ENCODE results near the gene ITGA3.

The ITGA3 gene

DNA sequence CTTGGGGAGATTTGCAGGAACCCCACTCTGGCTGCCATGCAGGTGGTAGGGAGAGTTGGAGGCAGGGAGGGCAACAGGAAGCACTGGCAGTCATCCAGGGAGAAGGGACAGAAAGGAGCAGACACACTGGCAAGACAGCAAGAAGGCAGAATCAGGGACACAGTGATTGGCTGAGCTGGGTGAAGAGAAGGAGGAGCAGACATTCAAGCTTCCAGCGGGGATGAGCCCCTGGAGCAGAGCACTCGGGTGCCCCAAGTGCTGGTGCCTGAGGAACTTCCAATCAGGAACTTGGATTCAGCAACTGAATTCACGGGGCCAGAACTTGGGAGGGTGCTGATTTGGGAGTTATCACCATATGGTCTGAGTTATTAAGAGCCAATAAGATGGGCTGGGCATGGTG is 6.3 kb upstream of the ITGA3 start:
- Histone ChIP-seq H3F3A (ENCODE audit: low read depth) (no peaks in the 10 kb centered on the region), H3K4me2 (ENCODE audit: low read depth, low read length, poor library complexity, severe bottlenecking) (no peak overlapping the region), H3K4me3 (ENCODE audit: low read length, poor library complexity, severe bottlenecking) (no peak overlapping the region), H3K9ac (ENCODE audit: low read depth, low read length, poor library complexity, severe bottlenecking) (no peak overlapping the region), H4K20me1 (ENCODE audit: insufficient read depth, low read length, poor library complexity, severe bottlenecking) (no peaks in the 10 kb centered on the region), H3K9me2 (replicated peaks; ENCODE audit: low read depth, low read length) (no peaks in the 10 kb centered on the region), H3K4me1 (ENCODE audit: insufficient read depth, low read length, poor library complexity, severe bottlenecking) (peaks cover 38% of the 10 kb centered on the region), H3K9me3 (ENCODE audit: insufficient read depth, low read depth, low read length) (no peaks in the 10 kb centered on the region), H2AFZ (ENCODE audit: low read length) (no peak overlapping the region), H3K27me3 (ENCODE audit: insufficient read depth, low read length, poor library complexity, severe bottlenecking) (no peaks in the 10 kb centered on the region), H3K79me2 (ENCODE audit: insufficient read depth, low read length) (no peaks in the 10 kb centered on the region), H3K36me3 (ENCODE audit: insufficient read depth, low read length) (no peaks in the 10 kb centered on the region)
- TF ChIP-seq EZH2phosphoT487 (IDR thresholded peaks at IDR 0.05; ENCODE audit: borderline replicate concordance), result no peak
- TF ChIP-seq, protein P1, sequence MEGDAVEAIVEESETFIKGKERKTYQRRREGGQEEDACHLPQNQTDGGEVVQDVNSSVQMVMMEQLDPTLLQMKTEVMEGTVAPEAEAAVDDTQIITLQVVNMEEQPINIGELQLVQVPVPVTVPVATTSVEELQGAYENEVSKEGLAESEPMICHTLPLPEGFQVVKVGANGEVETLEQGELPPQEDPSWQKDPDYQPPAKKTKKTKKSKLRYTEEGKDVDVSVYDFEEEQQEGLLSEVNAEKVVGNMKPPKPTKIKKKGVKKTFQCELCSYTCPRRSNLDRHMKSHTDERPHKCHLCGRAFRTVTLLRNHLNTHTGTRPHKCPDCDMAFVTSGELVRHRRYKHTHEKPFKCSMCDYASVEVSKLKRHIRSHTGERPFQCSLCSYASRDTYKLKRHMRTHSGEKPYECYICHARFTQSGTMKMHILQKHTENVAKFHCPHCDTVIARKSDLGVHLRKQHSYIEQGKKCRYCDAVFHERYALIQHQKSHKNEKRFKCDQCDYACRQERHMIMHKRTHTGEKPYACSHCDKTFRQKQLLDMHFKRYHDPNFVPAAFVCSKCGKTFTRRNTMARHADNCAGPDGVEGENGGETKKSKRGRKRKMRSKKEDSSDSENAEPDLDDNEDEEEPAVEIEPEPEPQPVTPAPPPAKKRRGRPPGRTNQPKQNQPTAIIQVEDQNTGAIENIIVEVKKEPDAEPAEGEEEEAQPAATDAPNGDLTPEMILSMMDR (conservative IDR thresholded peaks at IDR 0.05; ENCODE audit: low read length), result no peak

DNA sequence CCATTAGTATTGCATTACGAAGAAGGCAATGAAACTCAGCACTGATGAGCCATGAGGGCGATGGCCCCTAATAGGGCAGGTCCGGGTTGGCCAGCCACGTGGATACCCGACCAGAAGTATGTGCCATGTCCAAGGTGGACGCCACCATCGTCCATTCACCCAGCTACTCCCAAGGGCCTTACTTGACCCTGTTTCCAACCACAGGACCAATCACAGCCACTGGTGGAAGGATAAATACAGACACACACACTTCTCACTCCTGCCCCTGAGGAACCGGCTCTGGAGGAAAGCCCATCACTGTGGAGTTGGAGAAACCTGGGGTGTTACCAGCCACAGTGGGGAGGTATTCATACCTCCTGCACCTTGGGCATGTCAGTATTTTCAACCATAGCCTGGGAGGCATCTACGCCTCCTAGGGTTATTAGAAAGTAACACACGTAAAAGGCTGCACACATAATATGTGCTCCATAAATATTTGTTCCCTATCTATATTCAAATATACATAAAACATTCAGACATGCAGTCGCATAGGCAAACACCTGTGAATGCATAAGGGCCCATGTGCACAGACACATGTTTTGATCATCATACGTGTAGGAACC is 5.4 kb upstream of the ITGA3 start:
- no peaks in the 10 kb centered on the region for H3K27me3 ChIP-seq (ENCODE audit: insufficient read depth, low read length, poor library complexity, severe bottlenecking)
- H3K4me1 ChIP-seq (ENCODE audit: insufficient read depth, low read length, poor library complexity, severe bottlenecking), result peaks cover 43% of the 10 kb centered on the region
- no peaks in the 10 kb centered on the region for H3F3A ChIP-seq (ENCODE audit: low read depth)
- H3K36me3 ChIP-seq (ENCODE audit: insufficient read depth, low read length), result no peaks in the 10 kb centered on the region
- H4K20me1 ChIP-seq (ENCODE audit: insufficient read depth, low read length, poor library complexity, severe bottlenecking), result no peaks in the 10 kb centered on the region
- H3K9ac ChIP-seq (ENCODE audit: low read depth, low read length, poor library complexity, severe bottlenecking), result no peak overlapping the region
- H3K4me2 ChIP-seq (ENCODE audit: low read depth, low read length, poor library complexity, severe bottlenecking), result peak overlapping the region; percentile 32
- H3K9me2 ChIP-seq (replicated peaks; ENCODE audit: low read depth, low read length), result no peaks in the 10 kb centered on the region
- H3K79me2 ChIP-seq (ENCODE audit: insufficient read depth, low read length), result no peaks in the 10 kb centered on the region
- H2AFZ ChIP-seq (ENCODE audit: low read length), result no peak overlapping the region
- no peaks in the 10 kb centered on the region for H3K9me3 ChIP-seq (ENCODE audit: insufficient read depth, low read depth, low read length)
- no peak for TF ChIP-seq EZH2phosphoT487 (IDR thresholded peaks at IDR 0.05; ENCODE audit: borderline replicate concordance)
- TF ChIP-seq, protein P1 (conservative IDR thresholded peaks at IDR 0.05; ENCODE audit: low read length), result peak; percentile 34
- peak overlapping the region; percentile 23 for H3K4me3 ChIP-seq (ENCODE audit: low read length, poor library complexity, severe bottlenecking)

DNA sequence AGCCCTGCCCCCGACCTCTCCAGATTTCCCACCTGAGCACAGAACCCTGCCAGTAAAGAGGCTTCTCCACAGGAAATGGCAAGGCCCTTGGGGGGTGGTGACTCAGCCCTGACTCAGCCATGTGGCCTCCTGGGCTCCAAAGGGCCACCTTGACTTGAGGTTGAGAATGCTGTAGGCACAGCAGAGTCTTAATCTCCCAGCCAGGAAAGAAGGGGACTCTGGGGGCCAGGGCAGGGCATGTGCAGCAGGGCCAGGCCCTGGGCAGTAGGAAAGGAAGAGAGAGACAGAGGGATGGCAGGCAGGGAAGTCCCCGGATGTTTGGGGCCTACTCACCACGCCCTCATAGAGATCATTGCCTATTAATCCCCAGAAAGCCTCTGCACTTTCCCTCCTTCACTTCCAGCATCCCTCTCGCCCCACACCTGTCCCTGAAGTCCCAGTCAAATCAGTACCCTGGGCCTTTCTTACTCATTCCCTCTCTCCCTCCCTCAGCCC is 4.8 kb upstream of the ITGA3 start:
- H3F3A ChIP-seq (ENCODE audit: low read depth), result no peaks in the 10 kb centered on the region
- H3K9me2 ChIP-seq (replicated peaks; ENCODE audit: low read depth, low read length), result no peaks in the 10 kb centered on the region
- no peaks in the 10 kb centered on the region for H3K36me3 ChIP-seq (ENCODE audit: insufficient read depth, low read length)
- no peaks in the 10 kb centered on the region for H4K20me1 ChIP-seq (ENCODE audit: insufficient read depth, low read length, poor library complexity, severe bottlenecking)
- TF ChIP-seq EZH2phosphoT487 (IDR thresholded peaks at IDR 0.05; ENCODE audit: borderline replicate concordance), result no peak
- TF ChIP-seq, protein P1 (conservative IDR thresholded peaks at IDR 0.05; ENCODE audit: low read length), result no peak
- H3K4me2 ChIP-seq (ENCODE audit: low read depth, low read length, poor library complexity, severe bottlenecking), result peak overlapping the region; percentile 32
- peak overlapping the region; percentile 26 for H3K4me3 ChIP-seq (ENCODE audit: low read length, poor library complexity, severe bottlenecking)
- H3K27me3 ChIP-seq (ENCODE audit: insufficient read depth, low read length, poor library complexity, severe bottlenecking), result no peaks in the 10 kb centered on the region
- H2AFZ ChIP-seq (ENCODE audit: low read length), result peak overlapping the region; percentile 1; the same call in 1 of the 2 replicates
- no peaks in the 10 kb centered on the region for H3K79me2 ChIP-seq (ENCODE audit: insufficient read depth, low read length)
- peaks cover 44% of the 10 kb centered on the region for H3K4me1 ChIP-seq (ENCODE audit: insufficient read depth, low read length, poor library complexity, severe bottlenecking)
- H3K9me3 ChIP-seq (ENCODE audit: insufficient read depth, low read depth, low read length), result no peaks in the 10 kb centered on the region
- H3K9ac ChIP-seq (ENCODE audit: low read depth, low read length, poor library complexity, severe bottlenecking), result peak overlapping the region; percentile 55
